Loucy (cell line): ENCODE measurements around the gene EML2.

Source experiments
- H2AFZ ChIP-seq: fragments of 200-600 bp; sonication (generic); 2 replicates; pipeline ENCODE4 v1.6.0; 2016; ENCODE audit warnings: antibody characterized with exemption, mild to moderate bottlenecking, low read length, moderate library complexity
- H3F3A ChIP-seq: fragments of 200-600 bp; 2 replicates; pipeline ENCODE4 v1.6.0; 2016; ENCODE audit warnings: antibody characterized with exemption, low read depth, mild to moderate bottlenecking
- H3K27me3 ChIP-seq: fragments of 200-600 bp; sonication (generic); 2 replicates; pipeline ENCODE4 v1.6.1; 2014; ENCODE audit warnings: low read length, mild to moderate bottlenecking; ENCODE audit not compliant: insufficient read depth, poor library complexity, severe bottlenecking
- H3K36me3 ChIP-seq: fragments of 200-600 bp; sonication (generic); 2 replicates; pipeline ENCODE4 v1.6.1; 2016; ENCODE audit warnings: low read length; ENCODE audit not compliant: insufficient read depth
- H3K4me1 ChIP-seq: fragments of 200-600 bp; sonication (generic); 2 replicates; pipeline ENCODE4 v1.5.1; 2014; ENCODE audit warnings: low read length, mild to moderate bottlenecking; ENCODE audit not compliant: insufficient read depth, poor library complexity, severe bottlenecking
- H3K4me2 ChIP-seq: fragments of 200-600 bp; sonication (generic); 2 replicates; pipeline ENCODE4 v1.6.0; 2014; ENCODE audit warnings: antibody characterized with exemption, low read length, low read depth, mild to moderate bottlenecking; ENCODE audit not compliant: poor library complexity, severe bottlenecking
- H3K4me3 ChIP-seq: fragments of 200-600 bp; sonication (generic); 2 replicates; pipeline ENCODE4 v1.5.1; 2014; ENCODE audit warnings: low read length, mild to moderate bottlenecking, mixed read lengths; ENCODE audit not compliant: poor library complexity, severe bottlenecking
- H3K79me2 ChIP-seq: fragments of 200-600 bp; sonication (generic); 2 replicates; pipeline ENCODE4 v1.6.1; 2014; ENCODE audit warnings: low read length; ENCODE audit not compliant: insufficient read depth
- H3K9ac ChIP-seq: fragments of 200-600 bp; sonication (generic); 2 replicates; pipeline ENCODE4 v1.6.0; 2014; ENCODE audit warnings: mild to moderate bottlenecking, low read depth, low read length, moderate library complexity; ENCODE audit not compliant: poor library complexity, severe bottlenecking
- H3K9me2 ChIP-seq: fragments of 200-600 bp; sonication (generic); replicated peaks from 2 replicates; pipeline ENCODE4 v1.6.1; 2016; ENCODE audit warnings: low read depth, low read length, mixed read lengths
- H3K9me3 ChIP-seq: fragments of 200-600 bp; sonication (generic); 2 replicates; pipeline ENCODE4 v1.6.1; 2014; ENCODE audit warnings: mild to moderate bottlenecking, antibody characterized with exemption, low read length, low read depth; ENCODE audit not compliant: insufficient read depth
- H4K20me1 ChIP-seq: fragments of 200-600 bp; sonication (generic); 2 replicates; pipeline ENCODE4 v1.6.0; 2014; ENCODE audit warnings: antibody characterized with exemption, low read length, mild to moderate bottlenecking; ENCODE audit not compliant: insufficient read depth, poor library complexity, severe bottlenecking
- EZH2phosphoT487 ChIP-seq: fragments of 200-600 bp; IDR thresholded peaks from 2 replicates; pipeline ENCODE4 v1.6.1; 2018; ENCODE audit warnings: antibody characterized with exemption, mild to moderate bottlenecking, moderate library complexity, borderline replicate concordance
- TF ChIP-seq, protein P1 (sequence below): fragments of 200-600 bp; sonication (generic); conservative IDR thresholded peaks from 2 replicates; pipeline ENCODE4 v1.5.1; 2014; ENCODE audit warnings: mild to moderate bottlenecking, antibody characterized with exemption, low read length

The EML2 gene

GRCh38 chr19:45677351-45678230 lies 38.4 kb upstream of the EML2 start:
- Histone ChIP-seq H4K20me1 (no peaks in the 10 kb centered on the region), H3K27me3 (no peaks in the 10 kb centered on the region), H3K9ac (no peak overlapping the region), H3K36me3 (no peaks in the 10 kb centered on the region), H3K9me3 (no peaks in the 10 kb centered on the region), H2AFZ (no peak overlapping the region), H3K9me2 (no peaks in the 10 kb centered on the region), H3K4me3 (no peak overlapping the region), H3F3A (no peaks in the 10 kb centered on the region), H3K79me2 (no peaks in the 10 kb centered on the region), H3K4me2 (no peak overlapping the region), H3K4me1 (peaks cover 3% of the 10 kb centered on the region)
- no peak for TF ChIP-seq EZH2phosphoT487
- TF ChIP-seq, protein P1, sequence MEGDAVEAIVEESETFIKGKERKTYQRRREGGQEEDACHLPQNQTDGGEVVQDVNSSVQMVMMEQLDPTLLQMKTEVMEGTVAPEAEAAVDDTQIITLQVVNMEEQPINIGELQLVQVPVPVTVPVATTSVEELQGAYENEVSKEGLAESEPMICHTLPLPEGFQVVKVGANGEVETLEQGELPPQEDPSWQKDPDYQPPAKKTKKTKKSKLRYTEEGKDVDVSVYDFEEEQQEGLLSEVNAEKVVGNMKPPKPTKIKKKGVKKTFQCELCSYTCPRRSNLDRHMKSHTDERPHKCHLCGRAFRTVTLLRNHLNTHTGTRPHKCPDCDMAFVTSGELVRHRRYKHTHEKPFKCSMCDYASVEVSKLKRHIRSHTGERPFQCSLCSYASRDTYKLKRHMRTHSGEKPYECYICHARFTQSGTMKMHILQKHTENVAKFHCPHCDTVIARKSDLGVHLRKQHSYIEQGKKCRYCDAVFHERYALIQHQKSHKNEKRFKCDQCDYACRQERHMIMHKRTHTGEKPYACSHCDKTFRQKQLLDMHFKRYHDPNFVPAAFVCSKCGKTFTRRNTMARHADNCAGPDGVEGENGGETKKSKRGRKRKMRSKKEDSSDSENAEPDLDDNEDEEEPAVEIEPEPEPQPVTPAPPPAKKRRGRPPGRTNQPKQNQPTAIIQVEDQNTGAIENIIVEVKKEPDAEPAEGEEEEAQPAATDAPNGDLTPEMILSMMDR: no peak

DNA sequence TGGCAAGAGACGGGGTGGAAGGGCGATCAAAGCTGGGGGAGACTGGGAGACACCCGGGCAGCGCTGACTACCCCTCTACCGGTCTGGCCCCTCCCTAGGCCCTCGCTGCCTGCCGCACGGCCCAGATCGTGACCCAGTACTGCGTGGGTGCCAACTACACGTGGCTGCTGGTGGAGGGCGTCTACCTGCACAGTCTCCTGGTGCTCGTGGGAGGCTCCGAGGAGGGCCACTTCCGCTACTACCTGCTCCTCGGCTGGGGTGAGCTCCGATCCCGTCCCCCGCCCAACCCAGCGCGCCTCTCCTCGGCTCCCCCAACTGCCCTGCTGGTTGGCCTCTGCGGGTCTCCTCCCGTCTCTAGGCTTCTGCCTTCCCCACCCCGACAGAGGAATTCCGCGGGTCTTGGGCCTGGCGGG lies 37.7 kb upstream of the EML2 start:
- TF ChIP-seq, protein P1: no peak
- TF ChIP-seq EZH2phosphoT487: no peak
- Histone ChIP-seq H3K4me2 (no peak overlapping the region), H3K36me3 (no peaks in the 10 kb centered on the region), H3K9me2 (no peaks in the 10 kb centered on the region), H3K9ac (no peak overlapping the region), H3K4me3 (no peak overlapping the region), H3K4me1 (peaks cover 3% of the 10 kb centered on the region), H2AFZ (no peak overlapping the region), H3K27me3 (no peaks in the 10 kb centered on the region), H3F3A (no peaks in the 10 kb centered on the region), H3K9me3 (no peaks in the 10 kb centered on the region), H3K79me2 (no peaks in the 10 kb centered on the region), H4K20me1 (no peaks in the 10 kb centered on the region)

DNA sequence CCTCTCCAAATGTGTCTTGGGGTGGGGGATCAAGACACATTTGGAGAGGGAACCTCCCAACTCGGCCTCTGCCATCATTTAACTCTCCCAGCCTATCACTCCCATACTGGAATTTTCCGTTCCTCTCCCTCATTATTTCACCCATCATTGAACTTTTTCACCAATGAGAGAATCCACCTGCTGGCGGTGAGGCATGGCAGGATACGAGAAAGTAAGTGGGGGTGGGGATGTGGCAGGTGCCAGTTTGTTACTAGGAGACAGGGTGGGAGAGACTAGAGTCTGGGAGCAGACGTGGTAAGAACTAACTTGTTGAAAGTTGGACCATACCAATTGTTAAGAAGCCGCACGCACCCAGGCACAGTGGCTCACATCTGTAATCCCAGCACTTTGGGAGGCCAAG lies 35.7 kb upstream of the EML2 start:
- no peaks in the 10 kb centered on the region for H3K79me2 ChIP-seq
- no peaks in the 10 kb centered on the region for H3K9me2 ChIP-seq
- no peak overlapping the region for H3K4me3 ChIP-seq
- TF ChIP-seq, protein P1: no peak
- no peak for TF ChIP-seq EZH2phosphoT487
- no peak overlapping the region for H3K9ac ChIP-seq
- no peak overlapping the region for H2AFZ ChIP-seq
- H3K36me3 ChIP-seq: no peaks in the 10 kb centered on the region
- no peak overlapping the region for H3K4me2 ChIP-seq
- no peaks in the 10 kb centered on the region for H3K27me3 ChIP-seq
- H3K4me1 ChIP-seq: no peaks in the 10 kb centered on the region
- H3K9me3 ChIP-seq: no peaks in the 10 kb centered on the region
- H3F3A ChIP-seq: no peaks in the 10 kb centered on the region
- H4K20me1 ChIP-seq: no peaks in the 10 kb centered on the region
